ENCODE results near the gene CYP1A2. TPM values are rescaled to one million over a fixed set of nuclear protein-coding genes. Genes with fewer than 3 reads are reported as not detected.

Gene CYP1A2
- total and polyA plus RNA-seq, 2 donors (not counting 1 experiment from before 2014, with no cell fraction given), result not detected

DNA sequence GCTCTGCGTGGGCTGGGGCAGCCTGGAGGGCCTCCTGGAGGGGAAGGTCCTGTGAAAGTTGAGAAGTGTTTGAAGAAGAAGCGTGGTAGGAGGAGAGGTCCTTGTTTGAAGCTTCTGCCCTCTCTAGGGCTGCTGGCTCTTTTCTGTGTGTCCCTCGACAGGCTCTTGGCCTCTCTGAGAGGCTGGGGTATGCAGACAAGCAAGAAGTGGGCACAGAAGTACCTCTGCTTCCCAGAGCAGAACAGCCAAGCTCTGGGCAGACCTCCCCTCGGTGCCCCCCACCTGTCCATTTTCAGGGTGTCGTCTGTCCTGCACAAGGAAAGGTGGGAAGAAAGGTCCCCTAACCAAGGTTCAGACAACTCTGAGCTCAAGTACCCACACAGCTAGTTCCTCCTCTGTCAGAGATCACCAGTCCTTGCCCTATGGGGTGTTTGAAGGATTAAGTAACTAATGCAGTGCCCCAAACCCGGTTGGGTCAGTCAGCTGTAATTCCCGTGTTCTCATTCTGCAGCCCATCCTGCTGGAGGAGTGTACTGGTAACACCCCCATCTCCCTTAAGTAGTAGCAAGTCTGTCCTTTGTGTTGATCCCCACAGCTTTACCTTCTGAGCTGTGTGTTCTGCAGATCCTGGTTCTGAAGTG lies 39.5 kb downstream of the CYP1A2 start:
- Histone ChIP-seq H3K9ac (ENCODE audit: low read length) (peak overlapping the region; percentile 68), H3K4me1 (ENCODE audit: control insufficient read depth in 2 of 2, insufficient read depth in 2 of 2, low read length in 2 of 2) (peaks cover 68 to 98% of the 10 kb centered on the region in 2 donors), H3K9me3 (ENCODE audit: control extremely low read depth in 1 of 3, control insufficient read depth in 2 of 3, insufficient read depth in 1 of 3, low read length in 2 of 3) (no peaks in the 10 kb centered on the region), H3K27ac (ENCODE audit: low read length in 2 of 2) (peak overlapping the region; percentile 90 to 93), H3K36me3 (replicated peaks in 1 of 2; ENCODE audit: control extremely low read depth in 1 of 2, control insufficient read depth in 1 of 2, extremely low read depth in 1 of 2, insufficient read depth in 2 of 2, low read length in 1 of 2) (peaks cover 0 to 32% of the 10 kb centered on the region in 2 experiments), H4K20me1 (ENCODE audit: control insufficient read depth, insufficient read depth, low read length, poor library complexity, severe bottlenecking) (peaks cover 36% of the 10 kb centered on the region), H3K4me2 (replicated peaks; ENCODE audit: low read depth, low read length, poor library complexity, severe bottlenecking) (peak overlapping the region; percentile 91), H3K79me2 (ENCODE audit: control insufficient read depth, insufficient read depth, low read length) (peaks cover 82% of the 10 kb centered on the region), H3K4me3 (ENCODE audit: control extremely low read depth in 1 of 5, extremely low read depth in 1 of 5, insufficient read depth in 1 of 5, low read depth in 2 of 5, low read length in 4 of 5) (peak overlapping the region; percentile 46 to 81 (median 67)), H2AFZ (ENCODE audit: insufficient read depth, low read depth, low read length, poor library complexity, severe bottlenecking) (no peak overlapping the region), H3K27me3 (replicated peaks in 1 of 4; ENCODE audit: control extremely low read depth in 1 of 4, control insufficient read depth in 3 of 4, insufficient read depth in 4 of 4, low read length in 3 of 4) (no peaks in the 10 kb centered on the region)
- peak overlapping the region; percentile 99 for H3K27ac Mint-ChIP-seq
- ChIA-PET CTCF (interaction anchor here (0.6 to 37.1 kb wide), 14 partner anchors 7 to 663 kb away, joined by 3 to 2548 read pairs (median 6); partner anchors contain the start of genes CSK, LMAN1L, SIN3A and ULK3), POLR2A (interaction anchor here (1.0 to 15.8 kb wide), 7 partner anchors 11 to 414 kb away, joined by 3 to 572 read pairs (median 8); partner anchors contain the start of genes ARID3B, CLK3 and CSK)
- WGBS (ENCODE audit: insufficient coverage), result 0% methylated on average over 5 of the region's 7 CpGs
- intact Hi-C loops (cut with micrococcal nuclease), result loop anchor here (2.0 to 10.0 kb wide), 7 partner anchors 54 to 664 kb away; partner anchors contain the start of genes ARID3B, CLK3, SEMA7A and SIN3A
- H3K27me3 Mint-ChIP-seq, result no peaks in the 10 kb centered on the region
- TF ChIP-seq EZH2 (IDR thresholded peaks at IDR 0.05; ENCODE audit: borderline replicate concordance, insufficient read depth, low read depth, low read length, poor library complexity, severe bottlenecking), result no peak
- TF ChIP-seq, protein P1, sequence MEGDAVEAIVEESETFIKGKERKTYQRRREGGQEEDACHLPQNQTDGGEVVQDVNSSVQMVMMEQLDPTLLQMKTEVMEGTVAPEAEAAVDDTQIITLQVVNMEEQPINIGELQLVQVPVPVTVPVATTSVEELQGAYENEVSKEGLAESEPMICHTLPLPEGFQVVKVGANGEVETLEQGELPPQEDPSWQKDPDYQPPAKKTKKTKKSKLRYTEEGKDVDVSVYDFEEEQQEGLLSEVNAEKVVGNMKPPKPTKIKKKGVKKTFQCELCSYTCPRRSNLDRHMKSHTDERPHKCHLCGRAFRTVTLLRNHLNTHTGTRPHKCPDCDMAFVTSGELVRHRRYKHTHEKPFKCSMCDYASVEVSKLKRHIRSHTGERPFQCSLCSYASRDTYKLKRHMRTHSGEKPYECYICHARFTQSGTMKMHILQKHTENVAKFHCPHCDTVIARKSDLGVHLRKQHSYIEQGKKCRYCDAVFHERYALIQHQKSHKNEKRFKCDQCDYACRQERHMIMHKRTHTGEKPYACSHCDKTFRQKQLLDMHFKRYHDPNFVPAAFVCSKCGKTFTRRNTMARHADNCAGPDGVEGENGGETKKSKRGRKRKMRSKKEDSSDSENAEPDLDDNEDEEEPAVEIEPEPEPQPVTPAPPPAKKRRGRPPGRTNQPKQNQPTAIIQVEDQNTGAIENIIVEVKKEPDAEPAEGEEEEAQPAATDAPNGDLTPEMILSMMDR (IDR thresholded peaks at IDR 0.05), result no peak
- H3K4me1 Mint-ChIP-seq, result peaks cover 99% of the 10 kb centered on the region
- DNase-seq (peak; percentile 74), ATAC-seq (ENCODE audit: low read depth) (peak; percentile 1)
- no peaks in the 10 kb centered on the region for H3K9me3 Mint-ChIP-seq (ENCODE audit: insufficient read depth)
- peak overlapping the region; percentile 93 for H3K4me3 Mint-ChIP-seq
